Activated T-helper 9 cell treated with anti-CD3 and anti-CD28 coated beads, Interleukin-2, amount 50 U/mL, for 16 hours (primary cell): ENCODE data around the gene DHRSX.
"Not testable (repeated sequence)": the region's sequence is repeated elsewhere in the genome, so short reads cannot be mapped to it uniquely, and the experiment has no call there.

ENCODE experiments used
- DNase-seq: peaks from one replicate; pipeline ENCODE4 v3.0.0-alpha.2; 2020; ENCODE audit warnings: low read depth

Gene DHRSX

GRCh38 chrX:2350703-2351102, 150.1 kb downstream of the DHRSX start:
- not testable (repeated sequence) for DNase-seq

GRCh38 chrX:2350036-2350435, 150.7 kb downstream of the DHRSX start:
- DNase-seq = not testable (repeated sequence)

GRCh38 chrX:2348211-2348610, 152.6 kb downstream of the DHRSX start:
- DNase-seq = no peak

DNA sequence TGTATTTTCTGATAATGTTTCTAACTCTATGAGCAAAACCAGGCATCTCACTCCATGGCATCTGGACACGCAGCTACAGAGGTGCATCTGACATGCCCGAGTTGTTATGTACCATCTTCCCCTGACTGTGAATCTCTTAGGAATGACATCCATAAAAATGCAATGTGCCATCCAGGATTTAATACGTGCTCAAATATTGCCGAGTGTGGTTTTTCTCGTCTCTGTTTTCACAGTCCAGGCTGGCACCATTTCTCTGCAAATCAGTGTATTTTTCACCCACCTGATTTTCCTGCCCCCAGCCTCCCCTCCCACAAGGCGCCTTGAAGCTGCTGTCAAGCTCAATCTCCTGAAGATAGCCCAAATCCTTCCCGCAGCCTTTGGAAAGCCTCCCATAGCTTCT, 154.6 kb downstream of the DHRSX start:
- no peak for DNase-seq

DNA sequence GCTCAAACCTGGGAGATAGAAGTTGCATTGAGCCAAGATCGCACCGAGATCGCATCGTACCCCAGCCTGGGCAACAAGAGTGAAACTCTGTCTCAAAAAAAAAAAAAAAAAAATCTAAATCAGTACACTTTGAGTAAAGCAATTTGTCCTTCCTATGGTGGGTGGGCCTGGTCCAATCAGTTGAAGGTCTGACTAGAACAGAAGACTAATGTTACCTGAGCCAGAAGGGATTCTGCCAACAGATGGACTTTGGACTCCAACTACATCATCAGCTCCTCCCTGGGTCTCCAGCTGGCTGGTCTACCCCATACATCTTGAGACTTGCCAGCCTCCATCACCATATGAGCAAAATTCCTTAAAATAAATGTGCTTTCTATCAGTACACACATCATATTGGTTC, 155.2 kb downstream of the DHRSX start:
- DNase-seq = no peak

DNA sequence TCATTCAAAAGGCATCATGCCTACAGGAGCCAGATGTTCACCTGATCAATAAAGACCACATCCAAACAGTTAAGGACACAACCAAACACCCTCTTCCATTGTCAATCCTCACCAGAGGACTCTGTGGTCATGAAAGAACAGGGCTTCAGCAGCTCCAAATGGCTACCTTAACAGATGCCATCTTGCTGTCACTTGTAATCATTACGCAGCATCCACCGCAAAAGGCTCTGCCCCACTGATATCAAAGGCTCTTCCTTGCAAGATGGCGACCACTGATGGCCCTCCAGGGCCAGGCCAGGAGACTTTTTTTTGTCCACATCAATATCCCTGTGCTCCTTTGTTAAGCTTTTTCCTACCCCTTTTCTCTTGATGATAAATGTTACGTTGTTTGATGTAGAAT, 157.4 kb downstream of the DHRSX start:
- DNase-seq = no peak

DNA sequence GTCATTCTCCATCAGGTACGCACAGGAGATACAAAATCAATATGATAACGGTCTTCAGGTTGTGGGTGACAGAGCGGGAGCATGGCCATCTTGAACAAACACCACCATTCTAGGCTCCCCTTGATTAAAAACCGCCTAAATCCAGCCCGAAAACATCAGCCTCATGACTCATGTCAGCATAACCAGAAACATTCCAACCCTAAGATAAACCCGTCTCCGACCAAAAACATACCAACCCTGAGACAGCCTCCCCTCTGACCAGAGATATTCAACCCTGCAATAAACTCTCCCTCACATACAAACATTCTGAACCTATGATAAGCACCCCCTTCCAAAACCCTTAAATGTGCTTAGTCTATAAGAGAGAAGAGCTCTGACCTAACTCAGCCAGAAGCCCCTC, 157.9 kb downstream of the DHRSX start:
- no peak for DNase-seq

- no peak for DNase-seq
Observed at GRCh38 chrX:2342281-2342688, 158.5 kb downstream of the DHRSX start.

DNA sequence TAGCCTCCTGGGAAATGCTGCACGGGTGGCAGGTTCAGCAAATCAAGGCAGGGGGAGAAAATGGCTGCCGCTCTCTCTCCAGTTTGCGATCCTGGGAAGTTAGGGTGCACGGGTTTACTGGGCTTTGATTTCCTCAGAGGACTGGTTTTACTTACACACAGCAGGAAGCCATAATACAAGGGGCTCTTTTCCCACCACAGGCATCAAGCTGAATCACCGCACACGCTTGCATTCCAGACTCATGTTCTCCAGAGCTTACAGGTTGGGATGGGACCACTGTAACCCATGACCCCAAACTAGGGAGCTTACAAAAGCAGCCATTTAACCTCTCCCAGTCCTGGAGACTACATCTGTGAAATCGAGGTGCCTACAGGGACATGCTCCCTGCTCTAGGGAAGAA, 159.8 kb downstream of the DHRSX start:
- no peak for DNase-seq

GRCh38 chrX:2336181-2336580, 164.6 kb downstream of the DHRSX start:
- no peak for DNase-seq

GRCh38 chrX:2334237-2334636, 166.5 kb downstream of the DHRSX start:
- DNase-seq = no peak

GRCh38 chrX:2332252-2332651, 168.5 kb downstream of the DHRSX start:
- no peak for DNase-seq

DNA sequence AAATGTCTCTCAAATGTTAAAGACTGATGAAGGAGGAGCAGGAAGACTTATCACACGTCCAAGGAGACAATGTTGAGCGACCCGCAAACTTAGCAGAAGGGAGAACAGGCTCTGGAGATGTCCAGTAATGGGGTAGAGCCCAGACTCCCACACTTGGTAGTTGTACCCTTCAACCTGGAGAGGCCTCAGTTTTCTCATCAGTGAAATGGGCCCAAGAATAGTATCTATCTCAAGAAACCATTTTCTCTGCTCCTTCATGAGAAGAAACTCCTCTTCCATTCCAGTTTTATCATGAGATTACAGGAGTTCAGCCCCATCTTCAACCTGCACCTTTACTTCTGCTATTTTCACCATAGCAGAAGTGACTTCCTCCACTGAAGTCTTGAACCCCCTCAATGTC, 169.9 kb downstream of the DHRSX start:
- no peak for DNase-seq

DNA sequence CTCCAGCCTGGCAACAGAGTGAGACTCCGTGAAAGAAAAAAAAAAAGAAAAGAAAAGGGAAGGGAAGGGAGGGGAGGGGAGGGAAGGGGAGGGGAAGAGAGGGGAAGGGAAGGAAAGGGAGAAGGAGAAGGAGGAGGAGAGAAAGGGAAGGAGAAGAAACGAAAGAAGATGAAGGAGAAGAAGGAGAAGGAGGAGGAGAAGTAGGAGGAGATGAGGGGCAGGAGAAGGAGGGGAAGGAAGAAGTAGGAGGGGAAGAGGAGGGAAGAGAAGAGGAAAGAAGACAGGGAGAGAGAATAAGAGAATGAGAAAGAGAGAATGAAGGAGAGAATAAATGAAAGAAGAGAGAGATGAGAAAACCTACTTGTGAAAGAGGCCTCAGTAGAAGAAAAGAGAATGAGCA, 170.3 kb downstream of the DHRSX start:
- no peak for DNase-seq

DNA sequence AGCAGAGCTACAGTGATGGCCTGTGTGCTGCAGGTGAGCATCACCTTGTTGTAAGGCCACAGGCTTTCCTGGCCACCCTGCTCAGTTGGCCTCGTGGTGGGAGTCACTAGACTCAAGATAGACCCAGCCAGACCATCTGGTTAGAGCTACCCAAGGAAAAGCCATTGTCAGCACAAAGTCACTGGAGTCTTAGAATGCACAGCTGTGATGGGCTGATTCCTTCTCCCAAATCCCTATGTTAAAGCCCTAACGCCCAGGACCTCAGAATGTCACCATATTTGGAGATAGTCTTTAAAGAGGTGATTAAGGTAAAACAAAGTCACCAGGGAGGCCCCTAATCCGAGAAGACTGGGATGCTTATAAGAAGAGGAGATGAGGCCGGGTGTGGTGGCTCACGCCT, 173.4 kb downstream of the DHRSX start:
- DNase-seq = no peak

GRCh38 chrX:2325076-2325784, 175.5 kb downstream of the DHRSX start:
- peak; percentile 13 for DNase-seq

- DNase-seq = no peak
Observed at GRCh38 chrX:2324151-2324550, 176.6 kb downstream of the DHRSX start.

DNA sequence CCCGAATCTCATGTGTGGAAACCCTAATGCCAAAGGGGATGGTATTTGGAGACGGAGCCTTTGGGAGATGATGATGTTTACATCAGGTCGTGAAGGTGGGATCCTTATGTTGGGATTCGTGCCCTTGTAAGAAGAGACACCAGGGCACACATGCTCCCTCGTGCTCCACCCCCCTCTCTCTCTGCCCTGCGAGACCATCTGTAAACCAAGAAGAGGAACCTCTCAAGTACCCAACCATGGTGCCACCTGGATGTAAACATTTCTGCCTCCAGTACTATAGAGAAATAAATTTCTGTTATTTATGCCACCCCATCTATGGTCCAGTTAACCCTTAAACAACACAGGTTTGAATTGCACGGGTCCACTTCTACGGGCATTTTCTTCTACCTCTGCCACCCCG, 179.4 kb downstream of the DHRSX start:
- DNase-seq = no peak

GRCh38 chrX:2320580-2321327, 180.0 kb downstream of the DHRSX start:
- no peak for DNase-seq

GRCh38 chrX:2320089-2320488, 180.7 kb downstream of the DHRSX start:
- no peak for DNase-seq

DNA sequence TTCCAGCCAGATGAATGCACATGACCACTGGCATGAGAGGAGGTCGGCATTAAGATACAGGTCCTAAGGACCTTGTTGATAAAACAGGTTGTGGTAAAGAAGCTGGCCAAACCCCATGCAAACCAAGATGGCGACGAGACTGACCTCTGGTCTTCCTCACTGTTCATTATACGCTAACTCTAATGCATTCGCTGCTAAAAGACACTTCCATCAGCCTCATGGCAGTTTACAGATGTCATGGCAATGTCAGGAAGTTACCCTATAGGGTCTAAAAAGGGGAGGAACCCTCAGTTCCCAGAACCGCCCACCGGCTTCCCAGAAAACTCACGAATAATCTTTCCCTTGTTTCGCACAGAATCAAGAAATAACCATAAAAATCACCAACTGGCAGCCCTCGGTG, 182.4 kb downstream of the DHRSX start:
- DNase-seq = no peak

- no peak for DNase-seq
Observed at GRCh38 chrX:2317527-2318055, 183.2 kb downstream of the DHRSX start.

DNA sequence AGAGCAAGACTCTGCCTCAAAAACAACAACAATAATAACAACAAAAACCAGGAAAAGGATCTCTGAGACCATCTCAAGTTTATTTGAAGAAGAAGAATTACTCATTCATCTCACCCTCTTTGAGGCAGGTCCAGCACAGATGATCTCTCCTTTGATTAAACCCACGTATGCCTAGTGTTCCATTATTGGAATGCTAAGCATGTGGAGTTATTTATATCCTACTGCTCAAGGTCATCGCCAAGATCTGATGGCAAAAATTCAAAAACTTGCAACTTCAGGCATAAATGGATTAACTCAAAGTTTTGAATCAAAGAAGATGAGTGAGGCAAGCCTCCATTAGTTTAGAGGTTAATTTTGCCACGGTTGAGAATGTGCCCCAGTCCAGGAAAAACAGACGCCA, 184.2 kb downstream of the DHRSX start:
- DNase-seq = no peak

DNA sequence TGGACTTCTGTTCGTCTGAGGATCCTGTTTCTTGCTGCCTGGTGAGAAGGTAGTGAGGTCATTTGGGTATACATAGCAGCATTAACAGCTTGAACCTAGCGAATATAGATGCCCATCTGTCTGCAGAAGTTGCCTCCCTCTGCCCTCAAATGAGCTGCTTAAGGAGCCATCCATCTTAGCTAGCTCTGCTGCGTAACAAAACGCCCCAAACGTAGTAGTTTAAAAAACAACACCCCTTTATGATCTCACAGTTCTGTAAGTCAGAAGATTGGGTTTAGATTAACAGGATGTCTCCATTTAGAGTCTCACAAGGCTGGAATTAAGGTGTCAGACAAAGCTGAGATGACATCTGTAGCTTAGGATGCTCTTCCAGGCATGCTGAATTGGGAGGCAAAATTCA, 185.3 kb downstream of the DHRSX start:
- DNase-seq = no peak
